Uterus (tissue), 4 donors: ENCODE data around the gene LOXL3. TPM values are rescaled to one million over a fixed set of nuclear protein-coding genes. Genes with fewer than 3 reads are reported as not detected.

ENCODE experiments used
- DNase-seq, 2 donors: peaks; one replicate each; pipeline ENCODE4 v3.0.0-alpha.2; 2019 to 2020
- H3K27ac ChIP-seq, 2 donors: fragments of 200-600 bp; sonication (generic); 1 replicate in 1 of 2; 2 replicates in 1 of 2; pipeline ENCODE4 v1.5.1; 2016 to 2018
- H3K27me3 ChIP-seq, 2 donors: fragments of 200-600 bp; sonication (generic); one replicate each; pipeline ENCODE4 v1.5.1; 2018 to 2019; ENCODE audit warnings: control low read depth in 1 of 2
- H3K36me3 ChIP-seq, 2 donors: fragments of 200-600 bp; sonication (generic); one replicate each; pipeline ENCODE4 v1.5.1; 2019; ENCODE audit warnings: control low read depth in 1 of 2
- H3K4me1 ChIP-seq, 2 donors: fragments of 200-600 bp; sonication (generic); one replicate each; pipeline ENCODE4 v1.5.1; 2018 to 2019; ENCODE audit warnings: control low read depth in 1 of 2
- H3K4me3 ChIP-seq, 2 donors: fragments of 200-600 bp; sonication (generic); 1 replicate in 1 of 2; 2 replicates in 1 of 2; pipeline ENCODE4 v1.5.1; 2018 to 2019; ENCODE audit warnings: mild to moderate bottlenecking in 1 of 2
- H3K9me3 ChIP-seq, 2 donors: fragments of 200-600 bp; sonication (generic); one replicate each; pipeline ENCODE4 v1.5.1; 2019; ENCODE audit warnings: control low read depth in 1 of 2
- POLR2A ChIP-seq, 2 donors: fragments of 450-650 bp; IDR thresholded peaks; one replicate each; pipeline ENCODE4 v1.6.1; 2016; ENCODE audit warnings: antibody characterized with exemption in 2 of 2, mild to moderate bottlenecking in 1 of 2, moderate library complexity in 1 of 2
- intact Hi-C: fragments of 100-400 bp; cut with DNase I; formaldehyde crosslinking; loops from one replicate; pipeline ENCODE4 v1.15.1; 2023; ENCODE audit warnings: low total_unique reads
- total RNA-seq, 4 donors: library from RNA; depleted of rRNA in 3 of 4; stranded (reverse); fragments of >200 nt in 3 of 4; gene quantifications; one replicate each; pipeline versions ENCODE4 v1.1.0 to v1.2.4, GENCODE V29; 2014 to 2023
- TF ChIP-seq, protein P1 (sequence below), 4 experiments: fragments of 200-600 bp in 2 of 4; fragments of 450-650 bp in 2 of 4; sonication (generic) in 2 of 4; IDR thresholded peaks; one replicate each; pipeline ENCODE4 v1.5.1; 2016 to 2019; ENCODE audit warnings: antibody characterized with exemption in 4 of 4, mild to moderate bottlenecking in 2 of 4, moderate library complexity in 1 of 4
- donor health status: DM: yes; HTN: yes; CAD: no.

LOXL3 gene
- total RNA-seq, 4 donors from 2014 or later = 9.5 to 26.5 (median 17.5) TPM

GRCh38 chr2:74524005-74524404, 29.7 kb downstream of the LOXL3 start:
- H3K4me1 ChIP-seq = peaks cover 0 to 4% of the 10 kb centered on the region in 2 donors
- no peak overlapping the region for H3K4me3 ChIP-seq
- H3K9me3 ChIP-seq = no peaks in the 10 kb centered on the region
- H3K36me3 ChIP-seq = no peaks in the 10 kb centered on the region
- no peak overlapping the region for H3K27ac ChIP-seq
- TF ChIP-seq, protein P1, sequence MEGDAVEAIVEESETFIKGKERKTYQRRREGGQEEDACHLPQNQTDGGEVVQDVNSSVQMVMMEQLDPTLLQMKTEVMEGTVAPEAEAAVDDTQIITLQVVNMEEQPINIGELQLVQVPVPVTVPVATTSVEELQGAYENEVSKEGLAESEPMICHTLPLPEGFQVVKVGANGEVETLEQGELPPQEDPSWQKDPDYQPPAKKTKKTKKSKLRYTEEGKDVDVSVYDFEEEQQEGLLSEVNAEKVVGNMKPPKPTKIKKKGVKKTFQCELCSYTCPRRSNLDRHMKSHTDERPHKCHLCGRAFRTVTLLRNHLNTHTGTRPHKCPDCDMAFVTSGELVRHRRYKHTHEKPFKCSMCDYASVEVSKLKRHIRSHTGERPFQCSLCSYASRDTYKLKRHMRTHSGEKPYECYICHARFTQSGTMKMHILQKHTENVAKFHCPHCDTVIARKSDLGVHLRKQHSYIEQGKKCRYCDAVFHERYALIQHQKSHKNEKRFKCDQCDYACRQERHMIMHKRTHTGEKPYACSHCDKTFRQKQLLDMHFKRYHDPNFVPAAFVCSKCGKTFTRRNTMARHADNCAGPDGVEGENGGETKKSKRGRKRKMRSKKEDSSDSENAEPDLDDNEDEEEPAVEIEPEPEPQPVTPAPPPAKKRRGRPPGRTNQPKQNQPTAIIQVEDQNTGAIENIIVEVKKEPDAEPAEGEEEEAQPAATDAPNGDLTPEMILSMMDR (IDR thresholded peaks at IDR 0.05) = no peak
- TF ChIP-seq POLR2A (IDR thresholded peaks at IDR 0.05) = no peak
- no peak for DNase-seq
- H3K27me3 ChIP-seq = no peaks in the 10 kb centered on the region
- intact Hi-C loops = no loop called here

GRCh38 chr2:74522516-74522915, 31.2 kb downstream of the LOXL3 start:
- TF ChIP-seq, protein P1 (IDR thresholded peaks at IDR 0.05) = no peak
- no peak for TF ChIP-seq POLR2A (IDR thresholded peaks at IDR 0.05)
- Histone ChIP-seq H3K4me3 (no peak overlapping the region), H3K36me3 (no peaks in the 10 kb centered on the region), H3K9me3 (no peaks in the 10 kb centered on the region), H3K27ac (no peak overlapping the region), H3K4me1 (no peaks in the 10 kb centered on the region), H3K27me3 (peaks cover 0 to 12% of the 10 kb centered on the region in 2 donors)
- intact Hi-C loops = no loop called here
- DNase-seq = no peak

GRCh38 chr2:74516650-74517049, 37.1 kb downstream of the LOXL3 start:
- H3K4me3 ChIP-seq = no peak overlapping the region

GRCh38 chr2:74515981-74516633, 37.6 kb downstream of the LOXL3 start:
- H3K9me3 ChIP-seq = no peaks in the 10 kb centered on the region
- H3K4me3 ChIP-seq = peak overlapping the region in 1 of 2 donors; percentile 7
- no peak overlapping the region for H3K27ac ChIP-seq
- intact Hi-C loops = no loop called here
- H3K36me3 ChIP-seq = no peaks in the 10 kb centered on the region
- DNase-seq = no peak
- peaks cover 0 to 12% of the 10 kb centered on the region in 2 donors for H3K4me1 ChIP-seq
- H3K27me3 ChIP-seq = peaks cover 34 to 49% of the 10 kb centered on the region in 2 donors
- TF ChIP-seq POLR2A (IDR thresholded peaks at IDR 0.05) = no peak
- TF ChIP-seq, protein P1 (IDR thresholded peaks at IDR 0.05) = no peak

More at GRCh38 chr2:74516650-74517049, 37.1 kb downstream of the LOXL3 start:
- Histone ChIP-seq H3K36me3 (no peaks in the 10 kb centered on the region), H3K4me1 (peaks cover 0 to 12% of the 10 kb centered on the region in 2 donors), H3K9me3 (no peaks in the 10 kb centered on the region), H3K27ac (no peak overlapping the region), H3K27me3 (peaks cover 34 to 49% of the 10 kb centered on the region in 2 donors)
- intact Hi-C loops = no loop called here
- DNase-seq = no peak
- TF ChIP-seq POLR2A (IDR thresholded peaks at IDR 0.05) = no peak
- TF ChIP-seq, protein P1 (IDR thresholded peaks at IDR 0.05) = no peak

- TF ChIP-seq, protein P1 (IDR thresholded peaks at IDR 0.05) = no peak
- no peak for TF ChIP-seq POLR2A (IDR thresholded peaks at IDR 0.05)
- no peak overlapping the region for H3K27ac ChIP-seq
- no peak overlapping the region for H3K4me3 ChIP-seq
- no peaks in the 10 kb centered on the region for H3K9me3 ChIP-seq
- no peak for DNase-seq
- H3K36me3 ChIP-seq = no peaks in the 10 kb centered on the region
- peaks cover 34 to 49% of the 10 kb centered on the region in 2 donors for H3K27me3 ChIP-seq
- intact Hi-C loops = no loop called here
- peaks cover 0 to 12% of the 10 kb centered on the region in 2 donors for H3K4me1 ChIP-seq
Observed at GRCh38 chr2:74515271-74515980, 38.3 kb downstream of the LOXL3 start.
